Measurements from ENCODE around the gene SMC3.

DNA sequence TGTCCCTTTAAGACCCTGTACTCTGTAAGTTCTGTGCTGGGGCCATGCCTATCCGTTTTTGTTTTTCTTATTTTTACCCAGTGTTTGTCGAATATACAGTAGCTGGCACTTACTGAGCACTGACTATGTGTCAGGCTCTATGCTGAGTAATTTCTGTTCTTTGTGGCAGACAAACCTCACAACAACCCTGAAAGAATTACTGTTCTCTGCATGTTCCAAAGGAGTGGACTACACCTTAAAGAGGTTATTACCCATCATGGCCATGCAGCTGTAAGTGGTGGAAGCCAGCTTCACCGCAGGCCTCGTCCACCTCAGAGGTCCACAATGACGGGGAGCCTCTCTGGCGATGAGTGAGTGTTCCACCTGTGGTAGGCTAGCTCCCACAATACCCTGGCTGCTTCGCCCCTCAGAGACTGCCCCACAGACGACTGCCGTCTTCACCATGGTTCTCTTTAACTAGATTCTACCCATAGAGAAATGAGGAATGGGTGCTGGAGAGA lies 46.6 kb downstream of the SMC3 start:
- TF ChIP-seq CEBPB (IDR thresholded peaks at IDR 0.05) (no peak), YY1 (IDR thresholded peaks at IDR 0.05; ENCODE audit: low read depth) (no peak), RAD21 (IDR thresholded peaks at IDR 0.05; ENCODE audit: low read depth) (no peak), TAF1 (IDR thresholded peaks at IDR 0.05; ENCODE audit: low read depth) (no peak), EGR1 (IDR thresholded peaks at IDR 0.05) (no peak), EP300 (IDR thresholded peaks at IDR 0.05; ENCODE audit: borderline replicate concordance) (no peak), TEAD4 (IDR thresholded peaks at IDR 0.05) (no peak), CREB1 (IDR thresholded peaks at IDR 0.05; ENCODE audit: low read depth) (no peak), NFIC (IDR thresholded peaks at IDR 0.05) (no peak), FOXM1 (IDR thresholded peaks at IDR 0.05; ENCODE audit: borderline replicate concordance, low read depth) (no peak)
- TF ChIP-seq, protein P1, sequence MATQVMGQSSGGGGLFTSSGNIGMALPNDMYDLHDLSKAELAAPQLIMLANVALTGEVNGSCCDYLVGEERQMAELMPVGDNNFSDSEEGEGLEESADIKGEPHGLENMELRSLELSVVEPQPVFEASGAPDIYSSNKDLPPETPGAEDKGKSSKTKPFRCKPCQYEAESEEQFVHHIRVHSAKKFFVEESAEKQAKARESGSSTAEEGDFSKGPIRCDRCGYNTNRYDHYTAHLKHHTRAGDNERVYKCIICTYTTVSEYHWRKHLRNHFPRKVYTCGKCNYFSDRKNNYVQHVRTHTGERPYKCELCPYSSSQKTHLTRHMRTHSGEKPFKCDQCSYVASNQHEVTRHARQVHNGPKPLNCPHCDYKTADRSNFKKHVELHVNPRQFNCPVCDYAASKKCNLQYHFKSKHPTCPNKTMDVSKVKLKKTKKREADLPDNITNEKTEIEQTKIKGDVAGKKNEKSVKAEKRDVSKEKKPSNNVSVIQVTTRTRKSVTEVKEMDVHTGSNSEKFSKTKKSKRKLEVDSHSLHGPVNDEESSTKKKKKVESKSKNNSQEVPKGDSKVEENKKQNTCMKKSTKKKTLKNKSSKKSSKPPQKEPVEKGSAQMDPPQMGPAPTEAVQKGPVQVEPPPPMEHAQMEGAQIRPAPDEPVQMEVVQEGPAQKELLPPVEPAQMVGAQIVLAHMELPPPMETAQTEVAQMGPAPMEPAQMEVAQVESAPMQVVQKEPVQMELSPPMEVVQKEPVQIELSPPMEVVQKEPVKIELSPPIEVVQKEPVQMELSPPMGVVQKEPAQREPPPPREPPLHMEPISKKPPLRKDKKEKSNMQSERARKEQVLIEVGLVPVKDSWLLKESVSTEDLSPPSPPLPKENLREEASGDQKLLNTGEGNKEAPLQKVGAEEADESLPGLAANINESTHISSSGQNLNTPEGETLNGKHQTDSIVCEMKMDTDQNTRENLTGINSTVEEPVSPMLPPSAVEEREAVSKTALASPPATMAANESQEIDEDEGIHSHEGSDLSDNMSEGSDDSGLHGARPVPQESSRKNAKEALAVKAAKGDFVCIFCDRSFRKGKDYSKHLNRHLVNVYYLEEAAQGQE (IDR thresholded peaks at IDR 0.05; ENCODE audit: low read depth): no peak
- TF ChIP-seq, protein P2, sequence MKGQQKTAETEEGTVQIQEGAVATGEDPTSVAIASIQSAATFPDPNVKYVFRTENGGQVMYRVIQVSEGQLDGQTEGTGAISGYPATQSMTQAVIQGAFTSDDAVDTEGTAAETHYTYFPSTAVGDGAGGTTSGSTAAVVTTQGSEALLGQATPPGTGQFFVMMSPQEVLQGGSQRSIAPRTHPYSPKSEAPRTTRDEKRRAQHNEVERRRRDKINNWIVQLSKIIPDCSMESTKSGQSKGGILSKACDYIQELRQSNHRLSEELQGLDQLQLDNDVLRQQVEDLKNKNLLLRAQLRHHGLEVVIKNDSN (IDR thresholded peaks at IDR 0.05): no peak
- TF ChIP-seq, protein P3, sequence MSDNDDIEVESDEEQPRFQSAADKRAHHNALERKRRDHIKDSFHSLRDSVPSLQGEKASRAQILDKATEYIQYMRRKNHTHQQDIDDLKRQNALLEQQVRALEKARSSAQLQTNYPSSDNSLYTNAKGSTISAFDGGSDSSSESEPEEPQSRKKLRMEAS (IDR thresholded peaks at IDR 0.05): no peak

All from Ishikawa (cell line).